KBM-7 (cell line): ENCODE measurements around the gene ADGRL3.
"Not testable (repeated sequence)": the region's sequence is repeated elsewhere in the genome, so short reads cannot be mapped to it uniquely, and the experiment has no call there.

ENCODE experiments used
- DNase-seq: peaks from one replicate; pipeline ENCODE4 v3.0.0-alpha.2; 2015
- in situ Hi-C: fragments of 300-500 bp; cut with MboI; formaldehyde crosslinking; loops from 2 replicates; pipeline ENCODE4 v1.14.3; 2020; ENCODE audit warnings: low sequenced_read_pairs, low pct_unique_long_range_greater_than_20kb, mixed read lengths

Gene ADGRL3

DNA sequence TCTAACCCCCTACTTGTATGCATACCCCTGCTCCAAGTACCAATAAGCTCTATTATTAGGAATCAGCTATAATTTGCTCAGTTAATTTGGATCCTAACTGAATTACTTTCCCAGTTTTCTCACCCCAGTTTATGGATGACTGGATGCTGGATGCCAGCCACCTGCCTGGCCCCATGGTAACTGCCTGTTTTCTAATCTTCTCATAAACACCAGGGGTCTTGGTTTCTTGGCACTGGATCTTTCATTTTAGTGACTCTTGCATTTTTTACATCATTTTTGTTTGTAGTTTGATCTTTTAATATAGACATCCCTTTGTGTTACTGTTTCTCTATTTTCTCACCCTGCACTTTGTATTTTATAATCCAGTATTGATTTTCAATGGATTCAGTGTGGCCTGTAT is 246.8 kb downstream of the ADGRL3 start:
- in situ Hi-C loops, result no loop called here

GRCh38 chr4:61447918-61448317 is 247.8 kb downstream of the ADGRL3 start:
- in situ Hi-C loops, result no loop called here
- no peak for DNase-seq

More for the DNA sequence above, 246.8 kb downstream of the ADGRL3 start:
- DNase-seq, result no peak

- in situ Hi-C loops, result no loop called here
- no peak for DNase-seq
Measured at GRCh38 chr4:61451935-61452334, 251.8 kb downstream of the ADGRL3 start.

DNA sequence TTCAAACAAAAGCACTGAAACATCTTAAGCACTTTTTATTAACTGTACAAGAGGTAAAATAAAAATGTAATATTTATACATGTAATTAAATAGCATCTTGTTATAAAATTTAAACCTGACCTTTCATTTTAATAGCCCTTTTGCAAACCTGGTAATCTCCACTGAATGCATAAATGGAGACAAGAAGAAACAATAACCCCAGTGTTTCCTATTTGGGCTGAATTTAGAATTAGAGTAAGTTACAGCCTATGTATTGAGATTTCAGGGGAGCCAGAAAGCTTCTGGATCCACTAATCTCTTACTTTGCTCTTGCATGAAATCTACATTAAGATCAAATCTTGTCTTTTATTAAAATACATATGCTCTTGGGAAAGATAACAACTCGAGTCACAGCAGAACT is 261.8 kb downstream of the ADGRL3 start:
- in situ Hi-C loops, result no loop called here
- no peak for DNase-seq

GRCh38 chr4:61462451-61463326 is 262.6 kb downstream of the ADGRL3 start:
- DNase-seq, result no peak
- in situ Hi-C loops, result no loop called here

GRCh38 chr4:61468024-61468720 is 268.0 kb downstream of the ADGRL3 start:
- in situ Hi-C loops, result no loop called here
- no peak for DNase-seq

DNA sequence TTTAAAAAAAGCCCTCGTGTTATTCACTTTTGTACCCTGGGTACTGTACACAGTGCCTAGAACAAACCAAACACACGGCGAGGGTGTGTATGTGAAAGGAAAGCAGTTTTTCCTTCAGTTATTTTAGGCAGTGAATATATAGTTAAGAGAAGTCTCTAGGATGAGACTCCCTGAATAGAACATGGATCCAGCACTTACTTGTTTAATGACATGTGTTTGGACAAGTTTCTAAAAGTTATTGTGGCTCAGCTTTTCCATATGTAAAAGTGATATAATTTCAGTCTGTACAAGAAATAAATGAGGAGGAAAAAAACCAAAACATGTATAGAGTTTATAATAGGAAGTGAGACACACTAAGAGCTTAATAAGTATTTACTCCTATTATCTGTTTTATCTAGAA is 273.2 kb downstream of the ADGRL3 start:
- in situ Hi-C loops, result no loop called here

DNA sequence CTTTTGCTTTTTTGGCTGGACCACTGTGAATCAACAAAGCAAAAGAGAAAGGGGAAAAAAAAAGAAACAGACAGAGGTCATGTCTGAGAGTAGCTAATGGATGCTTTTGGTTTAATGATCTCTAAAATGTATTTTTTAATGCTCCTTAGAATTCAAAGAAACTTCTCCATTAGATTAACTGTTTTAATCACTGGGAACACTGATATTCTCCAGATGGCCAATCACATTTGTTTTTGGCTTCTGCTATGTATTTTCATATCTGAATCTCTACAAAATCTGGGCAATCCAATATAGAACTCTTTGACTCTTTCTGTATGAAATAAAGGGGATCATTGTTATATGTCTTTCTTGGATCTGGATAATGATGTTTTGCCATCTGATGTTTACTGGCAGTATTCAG is 278.2 kb downstream of the ADGRL3 start:
- in situ Hi-C loops, result no loop called here
- DNase-seq, result no peak

More for the DNA sequence above, 273.2 kb downstream of the ADGRL3 start:
- DNase-seq, result no peak

DNA sequence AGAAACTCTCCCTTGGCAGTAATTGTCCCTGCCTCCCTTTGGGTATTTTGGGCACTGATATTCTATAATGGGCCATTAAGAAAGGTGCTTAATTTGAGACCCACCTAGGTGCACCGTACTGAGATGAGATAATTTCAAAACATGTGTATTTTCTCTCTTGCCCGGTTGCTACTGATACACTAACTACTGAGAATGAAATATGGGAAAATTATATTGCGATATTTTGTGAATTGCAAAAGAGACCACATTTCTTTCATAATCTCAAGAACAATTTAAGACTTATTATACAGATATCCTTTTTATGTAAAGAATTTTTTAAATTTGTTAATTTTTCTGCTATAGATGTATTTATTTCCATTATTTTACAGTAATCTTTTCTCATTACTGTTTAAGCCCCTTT is 284.9 kb downstream of the ADGRL3 start:
- no peak for DNase-seq

GRCh38 chr4:61489927-61490326 is 289.8 kb downstream of the ADGRL3 start:
- no peak for DNase-seq
- in situ Hi-C loops, result no loop called here

More for the DNA sequence above, 284.9 kb downstream of the ADGRL3 start:
- in situ Hi-C loops, result no loop called here

GRCh38 chr4:61493041-61493440 is 292.9 kb downstream of the ADGRL3 start:
- DNase-seq, result no peak
- in situ Hi-C loops, result no loop called here

GRCh38 chr4:61493470-61493869 is 293.3 kb downstream of the ADGRL3 start:
- no peak for DNase-seq
- in situ Hi-C loops, result no loop called here

DNA sequence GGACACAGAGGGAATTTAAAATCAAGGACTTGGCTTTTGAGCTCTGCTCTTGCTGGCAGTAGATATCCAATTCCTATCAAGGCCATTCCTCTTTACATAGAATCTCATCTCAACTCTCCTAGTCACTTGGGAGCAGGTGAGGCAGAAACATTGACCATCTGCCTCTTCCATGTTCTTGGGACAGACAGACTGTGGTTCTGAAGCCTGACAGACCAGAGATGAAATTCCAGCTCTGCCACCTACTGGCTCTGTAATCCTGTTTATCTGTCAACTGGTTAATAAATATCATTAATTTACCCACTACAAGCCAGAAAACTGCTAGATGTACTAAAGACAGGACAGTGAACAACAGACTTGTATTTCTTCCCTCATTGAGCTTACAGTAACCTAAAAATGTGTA is 300.8 kb downstream of the ADGRL3 start:
- in situ Hi-C loops, result no loop called here
- no peak for DNase-seq

DNA sequence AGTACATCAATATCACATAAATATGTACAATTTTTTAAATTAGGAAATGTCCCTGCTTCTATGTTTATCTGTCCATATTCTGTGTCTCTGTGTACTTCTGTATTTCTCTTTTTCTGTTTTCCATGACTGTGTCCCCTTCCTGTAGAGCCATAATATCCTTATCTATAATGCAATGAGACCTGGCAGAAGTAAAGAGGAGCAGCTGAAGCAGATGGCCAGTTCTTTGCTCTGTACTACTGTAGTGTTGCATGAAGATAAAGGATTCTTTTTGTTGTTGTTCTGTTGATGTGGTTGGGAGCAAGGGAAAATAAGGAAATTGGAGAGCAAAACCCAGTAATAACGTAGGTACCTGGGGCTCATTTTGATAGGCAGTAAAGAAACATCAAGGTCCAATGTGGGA is 301.7 kb downstream of the ADGRL3 start:
- no peak for DNase-seq

DNA sequence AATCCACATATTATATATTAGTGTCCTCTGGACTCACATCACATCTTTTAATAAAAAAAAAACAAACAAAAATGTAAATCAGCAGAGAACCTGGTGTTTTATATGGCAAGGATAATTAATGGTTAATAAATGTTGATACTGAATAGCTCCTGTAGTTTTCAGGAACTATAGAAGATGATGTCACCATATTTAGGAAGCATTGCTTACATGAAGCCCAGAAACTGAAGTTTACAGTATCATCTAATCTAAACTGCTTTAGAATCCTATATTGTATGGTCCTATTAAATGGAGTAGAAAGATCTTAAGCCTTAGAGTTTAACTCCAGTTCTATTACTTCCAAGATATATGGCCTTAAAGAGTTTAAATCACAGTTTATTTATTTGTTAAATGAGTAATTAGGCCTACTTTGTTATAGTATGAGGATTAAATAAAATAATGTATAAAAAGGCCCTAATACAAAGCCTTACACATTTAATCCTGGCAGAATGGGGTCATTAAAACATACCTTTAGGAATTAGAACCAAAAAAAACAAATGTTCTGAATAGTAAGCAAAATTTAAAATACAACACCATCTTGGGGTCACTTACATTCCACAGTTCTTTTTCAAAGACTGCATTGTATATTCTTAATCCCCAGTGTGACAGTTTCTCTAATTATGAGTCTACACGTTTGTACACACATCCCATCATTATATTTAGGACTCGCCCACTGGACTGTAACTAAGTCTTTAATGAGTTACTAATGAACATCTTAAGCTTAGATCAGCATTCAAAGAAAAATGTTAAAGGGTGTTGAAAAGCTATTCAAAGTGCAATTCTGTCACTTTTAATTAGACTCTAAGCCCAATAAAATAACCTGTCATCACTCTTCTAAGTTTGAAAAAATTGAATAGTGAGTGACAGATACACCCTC is 305.9 kb downstream of the ADGRL3 start:
- DNase-seq, result no peak
- in situ Hi-C loops, result no loop called here

More for the DNA sequence above, 301.7 kb downstream of the ADGRL3 start:
- in situ Hi-C loops, result no loop called here

- no peak for DNase-seq
- in situ Hi-C loops, result no loop called here
Measured at GRCh38 chr4:61507091-61507490, 307.0 kb downstream of the ADGRL3 start.

GRCh38 chr4:61509721-61510241 is 309.7 kb downstream of the ADGRL3 start:
- DNase-seq, in situ Hi-C loops: not testable (repeated sequence)

GRCh38 chr4:61511716-61512488 is 311.8 kb downstream of the ADGRL3 start:
- in situ Hi-C loops, result no loop called here
- DNase-seq, result no peak
